Measurements from ENCODE around the gene CFAP45.

The CFAP45 gene

DNA sequence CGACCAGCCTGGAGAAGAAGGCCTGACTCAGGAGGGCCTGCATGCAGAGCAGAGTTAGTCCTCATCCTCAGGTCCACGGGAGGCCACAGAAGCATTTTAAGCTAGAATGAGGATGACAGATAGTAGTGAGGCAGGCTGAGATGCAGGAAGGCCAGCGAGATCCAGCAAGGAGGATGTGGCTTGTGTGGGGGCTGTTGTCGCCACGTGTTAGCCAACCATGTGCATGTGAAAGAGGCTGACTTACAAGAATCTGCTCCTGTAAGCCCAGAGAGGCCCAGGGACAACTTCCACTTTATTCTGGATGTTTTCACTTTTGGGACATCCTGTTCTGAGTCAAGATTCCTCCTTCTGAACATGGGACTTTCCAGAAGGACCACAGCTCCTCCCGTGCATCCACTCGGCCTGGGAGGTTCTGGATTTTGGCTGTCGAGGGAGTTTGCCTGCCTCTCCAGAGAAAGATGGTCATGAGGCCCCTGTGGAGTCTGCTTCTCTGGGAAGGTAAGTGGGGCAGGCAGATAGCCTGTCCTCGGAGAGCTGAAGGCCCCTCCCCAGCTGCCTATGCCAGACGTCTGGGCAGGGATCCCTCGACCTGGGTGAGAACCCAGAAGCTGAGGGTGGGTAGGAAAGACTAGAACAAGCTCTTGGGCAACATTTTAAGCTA lies 73.4 kb downstream of the CFAP45 start, which contains the start of gene SLAMF8:
SLAMF8 (plus strand) TSS at position 433 of the 661 bp plus-strand sequence; CDS start at position 459, 26 bp downstream.
- TF ChIP-seq, protein P1, sequence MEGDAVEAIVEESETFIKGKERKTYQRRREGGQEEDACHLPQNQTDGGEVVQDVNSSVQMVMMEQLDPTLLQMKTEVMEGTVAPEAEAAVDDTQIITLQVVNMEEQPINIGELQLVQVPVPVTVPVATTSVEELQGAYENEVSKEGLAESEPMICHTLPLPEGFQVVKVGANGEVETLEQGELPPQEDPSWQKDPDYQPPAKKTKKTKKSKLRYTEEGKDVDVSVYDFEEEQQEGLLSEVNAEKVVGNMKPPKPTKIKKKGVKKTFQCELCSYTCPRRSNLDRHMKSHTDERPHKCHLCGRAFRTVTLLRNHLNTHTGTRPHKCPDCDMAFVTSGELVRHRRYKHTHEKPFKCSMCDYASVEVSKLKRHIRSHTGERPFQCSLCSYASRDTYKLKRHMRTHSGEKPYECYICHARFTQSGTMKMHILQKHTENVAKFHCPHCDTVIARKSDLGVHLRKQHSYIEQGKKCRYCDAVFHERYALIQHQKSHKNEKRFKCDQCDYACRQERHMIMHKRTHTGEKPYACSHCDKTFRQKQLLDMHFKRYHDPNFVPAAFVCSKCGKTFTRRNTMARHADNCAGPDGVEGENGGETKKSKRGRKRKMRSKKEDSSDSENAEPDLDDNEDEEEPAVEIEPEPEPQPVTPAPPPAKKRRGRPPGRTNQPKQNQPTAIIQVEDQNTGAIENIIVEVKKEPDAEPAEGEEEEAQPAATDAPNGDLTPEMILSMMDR (IDR thresholded peaks at IDR 0.05; ENCODE audit: low read depth, low read length), result no peak
- Histone ChIP-seq H3K36me3 (no peaks in the 10 kb centered on the region), H3K4me1 (no peaks in the 10 kb centered on the region), H3K4me3 (ENCODE audit: low read depth, low read length) (no peak within 1 kb of the TSS), H3K9me3 (no peaks in the 10 kb centered on the region), H3K27me3 (no peaks in the 10 kb centered on the region)
- DNase-seq, result no peak

DNA sequence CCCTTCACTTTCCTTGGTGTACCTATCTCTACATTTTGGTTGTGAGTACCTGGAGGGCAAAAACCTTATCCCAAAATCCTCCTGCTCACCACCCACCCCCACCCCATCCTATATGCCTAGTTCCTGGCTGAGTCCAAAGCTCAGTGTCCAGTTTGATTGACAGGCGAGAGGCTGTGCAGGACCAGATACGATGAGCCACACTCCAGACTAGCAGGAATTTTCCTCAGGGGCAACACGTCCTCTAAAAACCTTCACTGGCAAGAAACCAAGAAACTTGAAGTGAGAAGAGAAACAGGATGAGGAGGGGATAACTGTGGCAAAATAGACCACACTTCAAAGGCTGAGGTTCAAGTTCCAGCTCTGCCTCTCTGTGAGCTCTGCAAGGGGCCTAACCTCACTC lies 74.4 kb downstream of the CFAP45 start:
- TF ChIP-seq, protein P1 (IDR thresholded peaks at IDR 0.05; ENCODE audit: low read depth, low read length), result no peak
- H3K4me3 ChIP-seq (ENCODE audit: low read depth, low read length), result no peak overlapping the region
- no peaks in the 10 kb centered on the region for H3K36me3 ChIP-seq
- DNase-seq, result no peak
- no peaks in the 10 kb centered on the region for H3K27me3 ChIP-seq
- no peaks in the 10 kb centered on the region for H3K9me3 ChIP-seq
- H3K4me1 ChIP-seq, result no peaks in the 10 kb centered on the region

DNA sequence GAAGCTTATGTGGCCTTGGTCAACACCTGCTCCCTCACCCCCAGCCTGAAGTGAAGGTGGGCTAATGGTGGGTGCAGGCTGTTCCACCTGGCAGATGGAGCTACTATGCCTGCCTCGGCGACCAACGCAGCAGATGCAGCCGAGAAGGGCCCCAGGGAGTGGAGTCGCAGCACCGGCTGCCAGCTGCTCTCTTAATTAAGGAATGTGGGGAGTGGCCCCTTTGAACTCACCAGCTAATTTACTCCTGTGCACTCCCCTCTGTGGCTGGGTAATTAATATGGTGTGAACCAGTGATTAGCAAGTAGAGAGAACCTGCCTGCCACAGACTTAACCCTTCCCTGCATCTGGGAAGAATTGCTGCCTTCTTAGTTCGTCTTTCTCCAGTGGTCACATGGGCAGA lies 76.6 kb downstream of the CFAP45 start:
- Histone ChIP-seq H3K9me3 (no peaks in the 10 kb centered on the region), H3K4me1 (no peaks in the 10 kb centered on the region), H3K27me3 (no peaks in the 10 kb centered on the region), H3K4me3 (ENCODE audit: low read depth, low read length) (no peak overlapping the region), H3K36me3 (no peaks in the 10 kb centered on the region)
- DNase-seq, result peak; percentile 21
- TF ChIP-seq, protein P1 (IDR thresholded peaks at IDR 0.05; ENCODE audit: low read depth, low read length), result no peak
